Measurements from ENCODE around the gene BAIAP2L2.
"Not testable (repeated sequence)": the region's sequence is repeated elsewhere in the genome, so short reads cannot be mapped to it uniquely, and the experiment has no call there.

BAIAP2L2 gene

GRCh38 chr22:38127869-38128268, 17.4 kb upstream of the BAIAP2L2 start:
- no peak for DNase-seq

GRCh38 chr22:38126928-38127668, 16.6 kb upstream of the BAIAP2L2 start:
- no peak for DNase-seq

- DNase-seq, result no peak
Observed at GRCh38 chr22:38125751-38126201, 15.3 kb upstream of the BAIAP2L2 start.

- DNase-seq, result no peak
Observed at GRCh38 chr22:38125038-38125610, 14.6 kb upstream of the BAIAP2L2 start.

- no peak for DNase-seq
Observed at GRCh38 chr22:38124236-38124974, 13.9 kb upstream of the BAIAP2L2 start.

GRCh38 chr22:38122616-38123015, 12.1 kb upstream of the BAIAP2L2 start:
- no peak for DNase-seq

GRCh38 chr22:38120359-38121110, 10.1 kb upstream of the BAIAP2L2 start:
- DNase-seq, result no peak

- DNase-seq, result not testable (repeated sequence)
Observed at GRCh38 chr22:38118747-38119146, 8.3 kb upstream of the BAIAP2L2 start.

- DNase-seq, result no peak
Observed at GRCh38 chr22:38118182-38118581, 7.7 kb upstream of the BAIAP2L2 start.

GRCh38 chr22:38117556-38117955, 7.1 kb upstream of the BAIAP2L2 start:
- not testable (repeated sequence) for DNase-seq

GRCh38 chr22:38115423-38116205, 5.1 kb upstream of the BAIAP2L2 start:
- DNase-seq, result no peak

- DNase-seq, result peak; percentile 87
Observed at GRCh38 chr22:38114484-38115398, 4.3 kb upstream of the BAIAP2L2 start.

GRCh38 chr22:38112381-38112780, 1.9 kb upstream of the BAIAP2L2 start:
- no peak for DNase-seq

- no peak for DNase-seq
Observed at GRCh38 chr22:38111925-38112355, 1.5 kb upstream of the BAIAP2L2 start.

- no peak for DNase-seq
Observed at GRCh38 chr22:38110863-38111852, 674 bp upstream of the BAIAP2L2 start.

- no peak for DNase-seq
Observed at GRCh38 chr22:38109371-38110001, 998 bp downstream of the BAIAP2L2 start.

- no peak for DNase-seq
Observed at GRCh38 chr22:38108561-38109319, 1.7 kb downstream of the BAIAP2L2 start.

- no peak for DNase-seq
Observed at GRCh38 chr22:38107692-38108515, 2.6 kb downstream of the BAIAP2L2 start.

All from suppressor macrophage treated with lipopolysaccharide for 4 hours (primary cell).